NCI-H2227 treated with DMSO at 0.1 percent for 48 hours (cell line): ENCODE results near the gene PLPP3.

ENCODE experiments used
- DNase-seq: peaks from one replicate; lab custom pipeline; 2025; lab: John Stamatoyannopoulos, UW

The PLPP3 gene

DNA sequence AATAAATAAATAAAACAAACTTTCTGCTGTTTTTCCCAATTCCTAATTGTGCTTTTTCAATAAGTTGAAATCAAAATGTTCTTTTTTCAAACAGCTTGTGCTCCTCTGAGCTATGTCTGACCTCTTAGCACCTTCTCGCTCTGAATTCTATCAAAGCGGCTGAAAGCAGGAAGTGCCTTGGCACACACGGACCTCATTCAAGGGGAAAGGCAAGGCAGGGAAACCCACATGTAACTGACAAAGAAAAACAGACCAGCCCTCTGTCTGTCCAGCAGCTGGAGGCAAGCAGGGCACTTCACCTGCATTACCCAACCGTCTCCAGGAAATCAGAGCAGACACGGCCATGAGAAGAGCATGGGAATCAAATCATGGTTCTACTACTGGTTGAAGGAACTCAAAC is 56.7 kb downstream of the PLPP3 start:
- DNase-seq: no peak

DNA sequence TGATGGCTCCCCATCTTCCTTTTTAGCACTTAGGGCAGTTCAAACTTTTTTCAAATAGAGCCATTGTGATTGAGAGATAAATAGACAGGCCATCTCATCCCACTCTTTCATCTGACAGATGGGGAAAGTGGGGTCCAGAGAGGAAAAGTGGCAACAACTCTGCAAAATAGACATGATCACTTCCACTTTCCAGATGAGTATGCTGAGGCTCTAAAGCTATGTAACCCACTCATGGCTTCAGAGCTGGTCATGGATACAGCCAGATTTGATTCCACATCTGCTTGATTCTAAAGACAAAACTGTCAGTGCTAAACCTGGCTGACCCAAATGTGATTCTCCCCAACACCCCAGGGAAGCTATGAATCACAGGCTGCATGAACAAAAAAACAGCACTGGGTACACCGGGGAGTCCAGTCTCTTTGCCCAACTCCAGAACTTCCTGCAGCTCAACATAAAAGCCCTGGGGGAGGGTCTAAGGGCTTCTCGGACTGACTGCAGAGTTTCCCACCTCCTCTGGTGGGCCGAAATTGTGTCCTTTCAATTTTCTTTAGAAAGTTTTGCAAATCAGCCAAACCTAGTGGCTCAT is 59.3 kb downstream of the PLPP3 start:
- DNase-seq: no peak

GRCh38 chr1:56517404-56518130 is 61.8 kb downstream of the PLPP3 start:
- DNase-seq: no peak

DNA sequence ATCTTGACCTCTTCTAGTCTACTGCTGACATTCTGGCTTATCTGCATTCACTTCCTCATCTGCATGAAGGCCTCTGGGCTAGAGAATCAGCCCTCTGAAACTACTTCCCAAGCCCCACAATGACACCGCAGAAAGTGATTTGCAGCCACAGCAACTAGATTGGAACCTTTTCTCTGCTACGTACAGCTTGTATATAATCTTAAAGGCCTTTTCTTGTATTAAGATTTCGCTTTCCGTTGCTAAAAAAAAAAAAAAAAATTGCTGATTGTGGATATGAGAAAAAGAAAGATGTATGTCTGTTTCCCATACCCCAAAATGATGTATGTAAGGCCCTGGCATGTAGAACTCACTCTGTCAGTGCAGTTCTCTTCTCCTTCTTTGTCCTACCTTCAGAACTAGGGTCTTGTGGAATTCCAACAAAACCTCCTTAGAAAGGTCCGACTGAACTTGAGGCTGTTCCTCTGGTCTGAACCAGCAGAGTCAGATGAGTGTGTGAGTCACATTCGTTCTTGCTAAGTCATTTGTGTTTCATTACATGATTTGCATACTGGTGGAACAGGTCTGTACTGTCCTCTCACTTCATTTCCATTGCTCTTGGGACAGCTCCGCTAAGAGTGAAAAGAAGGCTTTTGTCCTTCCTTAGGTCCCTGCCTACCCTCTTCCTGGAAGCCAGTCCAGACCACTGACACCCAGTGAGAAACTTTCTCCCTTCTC is 62.7 kb downstream of the PLPP3 start:
- DNase-seq: no peak

DNA sequence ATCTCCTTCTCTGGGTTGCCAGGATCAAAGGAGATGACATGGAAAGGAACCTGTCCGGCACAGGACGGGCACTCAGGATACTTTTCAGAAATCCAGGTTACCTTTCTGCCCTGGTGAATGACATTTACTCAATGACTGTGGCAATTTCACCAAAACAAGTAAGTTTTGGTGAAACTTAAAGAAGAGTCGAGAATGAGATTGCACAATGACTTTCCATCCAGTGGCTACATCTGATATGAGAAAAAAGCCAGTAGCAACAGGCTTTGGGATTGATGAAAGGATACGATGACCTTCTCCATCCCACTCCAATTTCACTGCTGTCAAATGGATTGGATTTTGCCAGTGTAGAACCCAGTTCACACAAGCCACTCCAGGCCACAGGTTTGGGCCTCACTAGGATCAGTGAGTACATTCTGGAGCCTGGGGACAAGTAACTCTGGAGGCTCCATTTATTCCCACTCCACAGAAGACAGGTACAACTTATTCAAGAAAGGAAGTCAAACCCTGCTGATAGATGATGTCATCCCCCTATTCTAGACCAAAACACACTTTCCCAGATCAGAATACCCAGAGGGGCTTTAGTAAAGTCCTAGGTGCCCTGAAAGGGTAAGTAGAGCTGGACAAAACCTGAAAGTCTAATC is 63.3 kb downstream of the PLPP3 start:
- DNase-seq: no peak

GRCh38 chr1:56512724-56513494 is 66.5 kb downstream of the PLPP3 start:
- no peak for DNase-seq

DNA sequence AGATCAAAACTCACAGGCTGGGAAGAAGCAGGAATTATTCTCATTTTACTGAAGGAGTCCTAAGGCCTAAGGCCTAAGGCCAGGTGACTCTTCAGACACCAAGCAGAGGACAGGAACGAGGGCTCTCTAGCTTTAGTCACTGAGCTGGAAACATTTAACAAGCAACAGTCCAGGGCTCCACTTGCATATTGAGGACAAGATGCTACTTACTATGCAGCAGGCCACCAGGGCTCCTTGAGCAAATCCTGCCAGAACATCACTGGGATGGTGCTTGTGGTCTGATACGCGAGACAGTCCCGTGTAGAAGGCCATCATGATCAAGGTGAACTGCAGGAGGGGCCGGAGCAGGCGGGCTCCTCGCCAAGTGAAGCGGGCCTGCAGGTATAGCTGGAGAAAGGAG is 67.6 kb downstream of the PLPP3 start:
- no peak for DNase-seq

DNA sequence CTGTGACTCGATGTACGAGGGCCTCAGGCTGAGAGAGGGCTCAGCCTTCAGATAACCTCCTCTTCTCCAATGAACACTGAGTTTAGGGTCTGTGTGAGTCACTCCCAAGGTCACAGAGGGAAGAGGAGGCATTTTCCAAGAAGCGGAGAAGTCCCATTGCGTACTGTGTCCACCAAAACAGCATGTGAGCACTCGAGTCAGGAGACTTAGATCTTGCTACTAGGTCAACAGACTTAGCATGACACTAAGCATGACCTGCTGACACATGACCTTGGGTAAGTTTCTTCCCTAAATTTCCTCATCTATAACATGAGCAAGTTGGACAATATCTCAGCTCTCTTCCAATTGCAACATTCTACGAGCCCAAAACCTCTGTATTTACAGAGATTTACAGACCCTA is 68.0 kb downstream of the PLPP3 start:
- no peak for DNase-seq

DNA sequence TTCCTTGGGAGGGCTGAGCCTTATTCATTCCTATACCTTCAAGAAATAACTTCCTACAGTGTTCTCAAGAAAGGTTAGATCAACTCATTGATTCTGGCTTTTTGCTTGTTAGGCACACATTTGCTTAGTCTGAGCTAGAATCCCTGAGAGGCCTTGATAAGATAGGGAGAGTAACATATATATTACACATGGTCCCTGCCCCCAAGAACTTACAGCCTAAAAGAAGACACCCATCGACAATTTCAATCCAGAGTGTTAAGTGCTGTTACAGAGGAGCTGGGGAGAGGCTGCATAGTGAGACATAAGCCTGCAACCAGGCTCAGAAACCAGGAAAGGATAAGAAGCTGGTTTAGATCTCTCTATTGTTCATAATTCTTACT is 68.7 kb downstream of the PLPP3 start:
- no peak for DNase-seq

GRCh38 chr1:56509713-56510641 is 69.4 kb downstream of the PLPP3 start:
- DNase-seq: no peak

DNA sequence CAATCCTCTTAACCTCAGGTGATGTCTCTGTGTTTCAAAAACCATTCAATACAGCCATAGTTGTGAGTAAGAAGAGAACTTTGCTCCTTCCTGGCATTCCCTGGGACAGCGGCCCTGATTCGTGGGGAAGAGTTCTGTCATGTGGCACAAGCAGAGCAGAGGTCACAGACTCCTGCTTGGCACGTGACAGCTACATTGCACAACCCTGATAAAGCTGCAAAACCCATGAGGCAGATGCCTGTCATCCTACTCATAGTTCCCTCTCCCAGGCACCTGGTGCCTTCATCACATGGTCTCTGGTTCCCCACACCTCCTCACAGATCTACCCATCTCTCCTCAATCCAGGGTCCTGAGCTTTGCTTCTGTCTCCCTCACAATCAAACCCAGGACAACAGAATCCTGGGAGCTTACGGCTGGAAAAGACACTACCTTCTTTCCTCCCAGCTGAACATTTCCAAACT is 70.8 kb downstream of the PLPP3 start:
- no peak for DNase-seq

- no peak for DNase-seq
Observed at GRCh38 chr1:56507925-56508522, 71.3 kb downstream of the PLPP3 start.

- no peak for DNase-seq
Observed at GRCh38 chr1:56506951-56507491, 72.3 kb downstream of the PLPP3 start.

DNA sequence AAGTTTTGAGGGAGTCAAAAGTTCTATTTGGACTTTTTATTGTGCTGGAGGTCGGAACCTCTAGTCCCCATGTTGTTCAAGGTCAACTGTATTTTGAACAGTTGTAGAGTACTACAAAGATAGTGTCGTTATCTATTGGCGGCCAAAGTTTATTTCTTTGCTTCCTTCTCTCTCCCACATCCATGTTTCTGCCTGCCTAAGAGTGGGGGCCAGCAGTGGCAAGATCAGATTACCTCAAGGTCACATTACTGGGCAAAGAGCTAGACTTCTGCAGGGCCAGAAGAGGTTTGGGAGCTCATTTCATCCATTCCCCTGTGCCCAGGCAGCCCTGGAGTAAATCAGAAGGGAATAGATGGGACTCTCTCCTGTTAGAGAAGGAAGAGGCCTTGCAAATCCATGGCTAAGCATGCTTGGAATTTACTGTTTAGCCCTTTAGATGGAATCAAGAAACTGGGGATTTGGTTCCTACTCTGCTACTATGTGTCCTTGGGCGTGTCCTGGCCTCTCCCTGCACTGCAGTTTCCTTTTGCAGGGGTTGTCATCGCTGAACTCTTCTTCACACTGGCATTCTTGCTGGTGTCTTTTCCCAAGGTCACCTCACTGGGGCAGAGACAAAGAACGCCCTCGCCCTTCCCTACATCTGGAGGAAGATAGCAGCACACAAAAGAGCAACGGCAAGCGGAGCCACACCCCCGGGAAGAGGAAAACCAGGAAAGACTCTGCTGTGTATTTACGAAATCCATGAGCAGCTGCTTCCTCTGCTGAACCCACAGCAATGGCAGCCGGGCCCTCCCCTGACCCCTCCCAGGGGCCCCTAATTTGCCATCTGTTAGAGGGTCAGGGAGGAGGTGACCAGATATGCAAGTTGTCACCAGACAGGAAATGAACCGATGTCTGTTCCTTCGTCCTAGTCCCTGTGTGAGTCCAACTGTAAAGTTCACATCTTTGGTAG is 73.3 kb downstream of the PLPP3 start:
- no peak for DNase-seq

- no peak for DNase-seq
Observed at GRCh38 chr1:56502700-56503245, 76.6 kb downstream of the PLPP3 start.

GRCh38 chr1:56501888-56502287 is 77.5 kb downstream of the PLPP3 start:
- DNase-seq: no peak

GRCh38 chr1:56501426-56501825 is 77.9 kb downstream of the PLPP3 start:
- DNase-seq: no peak
